ENCODE measurements around the gene TNNI2. TPM values are rescaled to one million over a fixed set of nuclear protein-coding genes. Genes with fewer than 3 reads are reported as not detected.
A peak's percentile ranks its signal among the peaks of the same experiment; 100 is the strongest.

The TNNI2 gene
- total RNA-seq, 1 experiment from 2014 or later: not detected

DNA sequence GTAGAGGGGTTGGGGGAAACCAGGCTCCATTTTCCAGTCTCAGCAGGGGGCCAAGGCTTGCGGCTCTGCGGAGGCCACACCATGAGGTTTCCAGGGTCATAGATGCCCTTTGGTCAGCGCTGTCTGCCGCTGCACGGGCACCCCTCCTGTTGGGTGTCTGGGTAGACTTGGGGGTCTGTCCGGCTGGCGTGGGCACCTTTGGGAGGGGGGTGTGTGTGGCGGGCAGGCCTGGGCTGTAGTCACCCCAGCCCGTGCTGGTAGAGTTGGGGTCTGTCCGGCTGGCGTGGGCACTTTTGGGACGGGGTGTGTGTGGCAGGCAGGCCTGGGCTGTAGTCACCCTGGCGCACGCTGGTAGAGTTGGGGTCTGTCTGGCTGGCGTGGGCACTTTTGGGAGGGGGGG lies 32.8 kb downstream of the TNNI2 start:
- H2BK15ac ChIP-seq (ENCODE audit: low read depth, low read length): no peak overlapping the region
- no peak overlapping the region for H3K4me2 ChIP-seq (ENCODE audit: insufficient read depth, insufficient read length, low read length)
- no peak overlapping the region for H2BK120ac ChIP-seq (ENCODE audit: low read depth, low read length, poor library complexity, severe bottlenecking)
- no peak overlapping the region for H3K18ac ChIP-seq (ENCODE audit: insufficient read length, low read depth, low read length)
- H4K5ac ChIP-seq (ENCODE audit: insufficient read length, low read depth, low read length): no peak overlapping the region
- Mint-ChIP-seq H3K9me3 (no peaks in the 10 kb centered on the region), H3K4me3 (no peak overlapping the region), H3K27me3 (ENCODE audit: low read depth) (peaks cover 16% of the 10 kb centered on the region), H3K4me1 (peaks cover 3 to 9% of the 10 kb centered on the region in 2 experiments; a peak in 3 of 4 replicates), H3K27ac (peak overlapping the region in 1 of 3 experiments; percentile 53; a peak in 1 of 7 replicates), H3K36me3 (ENCODE audit: insufficient read depth in 1 of 3, low read depth in 3 of 3) (no peaks in the 10 kb centered on the region)
- TF ChIP-seq, protein P1, sequence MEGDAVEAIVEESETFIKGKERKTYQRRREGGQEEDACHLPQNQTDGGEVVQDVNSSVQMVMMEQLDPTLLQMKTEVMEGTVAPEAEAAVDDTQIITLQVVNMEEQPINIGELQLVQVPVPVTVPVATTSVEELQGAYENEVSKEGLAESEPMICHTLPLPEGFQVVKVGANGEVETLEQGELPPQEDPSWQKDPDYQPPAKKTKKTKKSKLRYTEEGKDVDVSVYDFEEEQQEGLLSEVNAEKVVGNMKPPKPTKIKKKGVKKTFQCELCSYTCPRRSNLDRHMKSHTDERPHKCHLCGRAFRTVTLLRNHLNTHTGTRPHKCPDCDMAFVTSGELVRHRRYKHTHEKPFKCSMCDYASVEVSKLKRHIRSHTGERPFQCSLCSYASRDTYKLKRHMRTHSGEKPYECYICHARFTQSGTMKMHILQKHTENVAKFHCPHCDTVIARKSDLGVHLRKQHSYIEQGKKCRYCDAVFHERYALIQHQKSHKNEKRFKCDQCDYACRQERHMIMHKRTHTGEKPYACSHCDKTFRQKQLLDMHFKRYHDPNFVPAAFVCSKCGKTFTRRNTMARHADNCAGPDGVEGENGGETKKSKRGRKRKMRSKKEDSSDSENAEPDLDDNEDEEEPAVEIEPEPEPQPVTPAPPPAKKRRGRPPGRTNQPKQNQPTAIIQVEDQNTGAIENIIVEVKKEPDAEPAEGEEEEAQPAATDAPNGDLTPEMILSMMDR (conservative IDR thresholded peaks at IDR 0.05): no peak
- no peak overlapping the region for H2BK20ac ChIP-seq (ENCODE audit: low read depth, low read length, poor library complexity, severe bottlenecking)
- no peak overlapping the region for H3K23ac ChIP-seq (ENCODE audit: insufficient read length, low read depth, low read length)
- no peak overlapping the region for H2AK5ac ChIP-seq (ENCODE audit: insufficient read length, low read length)
- no peak overlapping the region for H3K27ac ChIP-seq (ENCODE audit: insufficient read length, low read depth, low read length)
- no peak overlapping the region for H2AFZ ChIP-seq (ENCODE audit: low read length)
- no peak overlapping the region for H2BK12ac ChIP-seq (ENCODE audit: insufficient read length, low read depth, low read length)
- no peak overlapping the region for H3T11ph ChIP-seq (ENCODE audit: low read length)
- WGBS (ENCODE audit: extremely low coverage, insufficient read length, low lambda C conversion rate): no CpG with 5 or more reads among the region's 15 CpGs
- no peaks in the 10 kb centered on the region for H3K4me1 ChIP-seq (ENCODE audit: insufficient read depth, low read length)
- no peak for DNase-seq
- no peaks in the 10 kb centered on the region for H4K20me1 ChIP-seq (ENCODE audit: control insufficient read depth, insufficient read depth, insufficient read length)
- no peak overlapping the region for H4K8ac ChIP-seq (replicated peaks; ENCODE audit: insufficient read length, low read depth, low read length)
- H4K91ac ChIP-seq (ENCODE audit: insufficient read length, low read depth, low read length): no peak overlapping the region
- no peak overlapping the region for H2BK5ac ChIP-seq (ENCODE audit: insufficient read length, low read length)
- no peak overlapping the region for H3K9ac ChIP-seq (ENCODE audit: extremely low read depth, insufficient read length, low read length)
- H3K79me2 ChIP-seq (ENCODE audit: insufficient read depth, low read length): no peaks in the 10 kb centered on the region
- no peak overlapping the region for H3K4ac ChIP-seq (ENCODE audit: low read depth, low read length)
- no peaks in the 10 kb centered on the region for H3K79me1 ChIP-seq (ENCODE audit: insufficient read depth, low read depth, low read length, poor library complexity, severe bottlenecking)
- no peak overlapping the region for H3K14ac ChIP-seq (ENCODE audit: insufficient read depth, low read length)
- H3K56ac ChIP-seq (ENCODE audit: insufficient read length, low read depth, low read length): no peak overlapping the region
- H3K27me3 ChIP-seq (ENCODE audit: insufficient read depth, low read length): no peaks in the 10 kb centered on the region
- H3K23me2 ChIP-seq (ENCODE audit: insufficient read length, low read depth, low read length, poor library complexity, severe bottlenecking): no peaks in the 10 kb centered on the region
- no peaks in the 10 kb centered on the region for H3K9me3 ChIP-seq (ENCODE audit: control insufficient read depth, low read depth, low read length)

Measured in H9 (cell line).